Umbilical cord (tissue), 2 donors: ENCODE results near the gene SRF. TPM values are rescaled to one million over a fixed set of nuclear protein-coding genes. Genes with fewer than 3 reads are reported as not detected.

Source experiments
- DNase-seq: peaks from one replicate; pipeline ENCODE4 v3.0.0-alpha.2; 2015; ENCODE audit warnings: low spot score
- total RNA-seq: library from RNA; depleted of rRNA; stranded (reverse); fragments of >200 nt; gene quantifications from one replicate; pipeline ENCODE4 v1.2.3, GENCODE V29; 2014; ENCODE audit warnings: low replicate concordance; ENCODE audit not compliant: insufficient read depth

Gene SRF
- total RNA-seq, 1 donor from 2014 or later, result 34.2 TPM

GRCh38 chr6:43183441-43183840 is 12.4 kb downstream of the SRF start:
- no peak for DNase-seq

- no peak for DNase-seq
Measured at GRCh38 chr6:43184268-43184985, 13.4 kb downstream of the SRF start.

- DNase-seq, result no peak
Measured at GRCh38 chr6:43185391-43185985, 14.4 kb downstream of the SRF start.

GRCh38 chr6:43186019-43186418 is 14.9 kb downstream of the SRF start:
- DNase-seq, result no peak

GRCh38 chr6:43186706-43187105 is 15.6 kb downstream of the SRF start:
- no peak for DNase-seq

- no peak for DNase-seq
Measured at GRCh38 chr6:43187821-43188220, 16.8 kb downstream of the SRF start.

- DNase-seq, result no peak
Measured at GRCh38 chr6:43188426-43188825, 17.4 kb downstream of the SRF start.

GRCh38 chr6:43189776-43190304 is 18.8 kb downstream of the SRF start:
- peak; percentile 24 for DNase-seq

GRCh38 chr6:43192911-43193310 is 21.8 kb downstream of the SRF start:
- no peak for DNase-seq

- DNase-seq, result no peak
Measured at GRCh38 chr6:43193929-43194328, 22.9 kb downstream of the SRF start.

- DNase-seq, result no peak
Measured at GRCh38 chr6:43196337-43196736, 25.3 kb downstream of the SRF start.

- no peak for DNase-seq
Measured at GRCh38 chr6:43199912-43200311, 28.8 kb downstream of the SRF start.

- DNase-seq, result no peak
Measured at GRCh38 chr6:43200541-43200940, 29.5 kb downstream of the SRF start.

- DNase-seq, result no peak
Measured at GRCh38 chr6:43202451-43202850, 31.4 kb downstream of the SRF start.

GRCh38 chr6:43203029-43203717 is 32.1 kb downstream of the SRF start:
- DNase-seq, result no peak

- no peak for DNase-seq
Measured at GRCh38 chr6:43203718-43204095, 32.6 kb downstream of the SRF start.

GRCh38 chr6:43204271-43205105 is 33.4 kb downstream of the SRF start:
- no peak for DNase-seq

- DNase-seq, result no peak
Measured at GRCh38 chr6:43205849-43206248, 34.8 kb downstream of the SRF start.

GRCh38 chr6:43207286-43207685 is 36.2 kb downstream of the SRF start:
- DNase-seq, result no peak

- no peak for DNase-seq
Measured at GRCh38 chr6:43211955-43212354, 40.9 kb downstream of the SRF start.

GRCh38 chr6:43213431-43213830 is 42.4 kb downstream of the SRF start:
- no peak for DNase-seq

GRCh38 chr6:43215066-43215465 is 44.0 kb downstream of the SRF start:
- DNase-seq, result no peak
